Esophagus muscularis mucosa (tissue), 4 donors: ENCODE data around the gene EEF2K. TPM values are rescaled to one million over a fixed set of nuclear protein-coding genes. Genes with fewer than 3 reads are reported as not detected.

ENCODE experiments used
- DNase-seq: peaks from one replicate; pipeline ENCODE4 v3.0.0-alpha.2; 2017; ENCODE audit errors: extremely low spot score
- H3K27ac ChIP-seq, 4 donors: fragments of 200-600 bp; sonication (generic); replicated peaks in 1 of 4; 1 replicate in 3 of 4; 2 replicates in 1 of 4; pipeline ENCODE4 v1.5.1; 2016 to 2019; ENCODE audit warnings: mild to moderate bottlenecking in 1 of 4
- H3K27me3 ChIP-seq, 4 donors: fragments of 200-600 bp; sonication (generic); one replicate each; pipeline versions ENCODE4 v1.5.1 to v1.6.0; 2016 to 2019
- H3K36me3 ChIP-seq, 4 donors: fragments of 200-600 bp; sonication (generic); one replicate each; pipeline ENCODE4 v1.5.1; 2016 to 2019
- H3K4me1 ChIP-seq, 4 donors: fragments of 200-600 bp; sonication (generic); one replicate each; pipeline ENCODE4 v1.5.1; 2016 to 2019
- H3K4me3 ChIP-seq, 4 donors: fragments of 200-600 bp; sonication (generic); 1 replicate in 2 of 4; 2 replicates in 2 of 4; pipeline ENCODE4 v1.5.1; 2016 to 2019; ENCODE audit warnings: mild to moderate bottlenecking in 4 of 4, moderate library complexity in 1 of 4
- H3K9me3 ChIP-seq, 4 donors: fragments of 200-600 bp; sonication (generic); 1 replicate in 3 of 4; 2 replicates in 1 of 4; pipeline ENCODE4 v1.5.1; 2016 to 2019
- EP300 ChIP-seq: sonication (generic); formaldehyde crosslinking; IDR thresholded peaks from one replicate; pipeline ENCODE4 v1.6.1; 2017; ENCODE audit warnings: antibody characterized with exemption
- POLR2A ChIP-seq: fragments of 450-650 bp; IDR thresholded peaks from one replicate; pipeline ENCODE4 v1.6.1; 2017; ENCODE audit warnings: antibody characterized with exemption, moderate library complexity, mild to moderate bottlenecking, low read depth
- POLR2AphosphoS5 ChIP-seq, 2 donors: sonication (generic); formaldehyde crosslinking; IDR thresholded peaks; one replicate each; pipeline ENCODE4 v1.6.1; 2017; ENCODE audit warnings: antibody characterized with exemption in 2 of 2
- WGBS: methylation state at CpG from one replicate; pipeline ENCODE4 v1.1.5; 2018; 5-methylcytosine and 5-hydroxymethylcytosine counted together
- intact Hi-C: fragments of 100-400 bp; cut with DNase I; formaldehyde crosslinking; loops from one replicate; pipeline ENCODE4 v1.15.1; 2023
- total RNA-seq, 4 donors: library from RNA; depleted of rRNA; stranded (reverse); fragments of >200 nt; gene quantifications; one replicate each; pipeline versions ENCODE4 v1.1.0 to v1.2.1, GENCODE V29; 2016
- TF ChIP-seq, protein P1 (sequence below), 3 experiments: fragments of 200-600 bp in 2 of 3; fragments of 450-650 bp in 1 of 3; sonication (generic) in 2 of 3; IDR thresholded peaks; one replicate each; pipeline ENCODE4 v1.5.1; 2017 to 2019; ENCODE audit warnings: antibody characterized with exemption in 3 of 3, mild to moderate bottlenecking in 2 of 3, moderate library complexity in 1 of 3

The EEF2K gene
- total RNA-seq, 4 donors from 2014 or later = 18.1 to 37.7 (median 31.6) TPM

DNA sequence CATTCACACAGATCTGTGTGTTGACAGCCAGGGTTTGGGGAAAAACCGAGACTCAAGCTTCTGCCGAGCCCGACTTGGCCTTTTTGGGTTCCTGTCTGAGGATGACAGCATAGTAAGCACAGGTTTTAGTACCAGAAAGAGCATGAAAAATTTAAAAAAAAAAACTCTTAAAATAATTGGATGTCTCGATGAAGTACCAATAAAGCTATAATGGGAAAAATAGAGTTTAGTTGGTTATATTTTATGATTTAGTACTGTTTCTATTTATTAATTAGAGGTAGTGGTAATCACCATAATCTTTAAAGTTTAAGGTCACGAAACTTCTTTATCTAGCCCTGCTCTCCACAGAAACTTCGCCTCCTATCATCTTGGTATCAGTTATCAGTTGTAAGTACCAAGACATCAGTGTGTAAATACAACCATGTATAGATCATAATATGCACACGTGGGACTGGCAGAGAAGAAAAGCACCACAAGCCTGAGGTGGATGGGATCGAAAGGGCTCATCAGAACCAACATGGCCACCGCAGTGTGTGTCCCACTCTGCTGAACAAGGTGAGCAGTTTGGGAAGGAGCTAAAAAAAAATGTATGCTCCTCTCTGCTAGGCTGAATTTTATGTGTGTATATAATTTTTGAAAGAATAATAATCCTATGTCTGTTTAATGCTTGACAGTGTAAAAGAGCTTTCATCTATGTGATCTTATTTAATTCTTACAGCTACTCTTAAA is 14.4 kb upstream of the EEF2K start:
- TF ChIP-seq, protein P1, sequence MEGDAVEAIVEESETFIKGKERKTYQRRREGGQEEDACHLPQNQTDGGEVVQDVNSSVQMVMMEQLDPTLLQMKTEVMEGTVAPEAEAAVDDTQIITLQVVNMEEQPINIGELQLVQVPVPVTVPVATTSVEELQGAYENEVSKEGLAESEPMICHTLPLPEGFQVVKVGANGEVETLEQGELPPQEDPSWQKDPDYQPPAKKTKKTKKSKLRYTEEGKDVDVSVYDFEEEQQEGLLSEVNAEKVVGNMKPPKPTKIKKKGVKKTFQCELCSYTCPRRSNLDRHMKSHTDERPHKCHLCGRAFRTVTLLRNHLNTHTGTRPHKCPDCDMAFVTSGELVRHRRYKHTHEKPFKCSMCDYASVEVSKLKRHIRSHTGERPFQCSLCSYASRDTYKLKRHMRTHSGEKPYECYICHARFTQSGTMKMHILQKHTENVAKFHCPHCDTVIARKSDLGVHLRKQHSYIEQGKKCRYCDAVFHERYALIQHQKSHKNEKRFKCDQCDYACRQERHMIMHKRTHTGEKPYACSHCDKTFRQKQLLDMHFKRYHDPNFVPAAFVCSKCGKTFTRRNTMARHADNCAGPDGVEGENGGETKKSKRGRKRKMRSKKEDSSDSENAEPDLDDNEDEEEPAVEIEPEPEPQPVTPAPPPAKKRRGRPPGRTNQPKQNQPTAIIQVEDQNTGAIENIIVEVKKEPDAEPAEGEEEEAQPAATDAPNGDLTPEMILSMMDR (IDR thresholded peaks at IDR 0.05) = no peak
- Histone ChIP-seq H3K36me3 (no peaks in the 10 kb centered on the region), H3K27ac (peak overlapping the region; percentile 94 to 96 (median 94)), H3K9me3 (no peaks in the 10 kb centered on the region), H3K4me3 (peak overlapping the region; percentile 58 to 79 (median 67)), H3K27me3 (no peaks in the 10 kb centered on the region), H3K4me1 (peaks cover 21 to 53% (median 49%) of the 10 kb centered on the region in 4 donors)
- 9% methylated on average over 9 of the region's 9 CpGs for WGBS
- intact Hi-C loops = no loop called here
- DNase-seq = no peak

DNA sequence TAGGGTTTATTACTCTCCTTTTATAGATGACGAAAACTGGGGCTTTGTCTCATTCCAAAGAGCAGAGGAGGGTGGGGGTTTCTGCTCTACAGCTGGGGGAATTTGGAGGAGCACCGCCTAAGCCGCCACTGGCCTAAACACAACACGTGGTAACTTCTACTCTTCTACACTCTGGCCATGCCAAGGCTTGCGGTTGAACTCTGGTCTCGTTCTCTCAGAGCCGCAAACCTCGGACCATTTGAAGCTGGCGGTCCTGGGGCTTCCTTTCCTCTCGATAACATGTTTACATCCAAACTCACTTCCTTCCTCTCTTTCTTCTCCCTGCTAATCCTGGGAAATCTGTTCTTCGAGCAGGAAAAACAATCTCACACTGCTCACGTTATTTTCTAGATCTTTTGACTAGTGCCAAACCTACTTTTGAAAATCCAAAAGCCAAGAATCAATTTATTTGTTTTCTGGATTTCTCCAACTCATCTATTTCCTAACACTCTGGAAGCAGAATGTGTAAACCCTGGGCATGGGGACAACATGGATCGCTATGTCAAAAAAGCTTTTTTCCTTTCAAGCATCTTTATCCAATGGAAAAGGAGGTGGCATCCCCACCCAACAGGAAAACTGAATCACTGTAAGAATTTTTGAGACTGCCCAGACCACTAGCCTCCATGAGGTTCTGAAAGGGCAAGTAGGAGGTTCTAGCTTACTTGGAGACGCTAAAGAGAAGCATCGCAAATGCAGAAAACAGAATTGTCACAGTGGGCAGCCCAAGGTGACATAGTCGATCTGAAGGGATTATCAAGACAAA is 13.6 kb upstream of the EEF2K start:
- peak overlapping the region; percentile 94 to 96 (median 94) for H3K27ac ChIP-seq
- DNase-seq = peak; percentile 97
- TF ChIP-seq EP300 = no peak
- TF ChIP-seq POLR2AphosphoS5 (IDR thresholded peaks at IDR 0.05) = peak in 1 of 2 donors; percentile 78
- no peak for TF ChIP-seq POLR2A
- TF ChIP-seq, protein P1 (IDR thresholded peaks at IDR 0.05) = no peak
- 23% methylated on average over 16 of the region's 16 CpGs for WGBS
- H3K4me1 ChIP-seq = peaks cover 21 to 53% (median 50%) of the 10 kb centered on the region in 4 donors
- no peaks in the 10 kb centered on the region for H3K9me3 ChIP-seq
- H3K27me3 ChIP-seq = no peaks in the 10 kb centered on the region
- H3K36me3 ChIP-seq = no peaks in the 10 kb centered on the region
- intact Hi-C loops = no loop called here
- peak overlapping the region; percentile 58 to 79 (median 67) for H3K4me3 ChIP-seq

DNA sequence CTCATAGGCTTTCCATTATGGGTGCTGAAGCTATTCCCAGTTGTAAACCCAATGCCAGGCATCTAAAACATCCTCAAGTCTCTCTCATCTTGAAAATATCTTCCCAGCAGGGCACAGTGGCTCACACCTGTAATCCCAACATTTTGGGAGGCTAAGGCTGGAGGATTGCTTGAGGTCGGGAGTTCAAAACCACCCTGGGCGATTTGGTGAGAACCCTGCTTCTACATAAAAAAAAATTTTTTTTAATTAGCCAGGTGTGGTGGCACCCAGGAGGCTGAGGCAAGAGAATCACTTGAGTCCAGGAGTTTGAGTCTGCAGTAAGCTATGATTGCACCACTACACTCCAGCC is 13.0 kb upstream of the EEF2K start:
- TF ChIP-seq, protein P1 (IDR thresholded peaks at IDR 0.05) = no peak
- TF ChIP-seq EP300 (no peak), POLR2A (no peak), POLR2AphosphoS5 (IDR thresholded peaks at IDR 0.05) (no peak)
- intact Hi-C loops = no loop called here
- Histone ChIP-seq H3K4me1 (peaks cover 21 to 53% (median 50%) of the 10 kb centered on the region in 4 donors), H3K4me3 (no peak overlapping the region), H3K9me3 (no peaks in the 10 kb centered on the region), H3K27me3 (no peaks in the 10 kb centered on the region), H3K27ac (peak overlapping the region; percentile 94 to 96 (median 94)), H3K36me3 (no peaks in the 10 kb centered on the region)
- no peak for DNase-seq
- 82% methylated on average over 2 of the region's 2 CpGs for WGBS

DNA sequence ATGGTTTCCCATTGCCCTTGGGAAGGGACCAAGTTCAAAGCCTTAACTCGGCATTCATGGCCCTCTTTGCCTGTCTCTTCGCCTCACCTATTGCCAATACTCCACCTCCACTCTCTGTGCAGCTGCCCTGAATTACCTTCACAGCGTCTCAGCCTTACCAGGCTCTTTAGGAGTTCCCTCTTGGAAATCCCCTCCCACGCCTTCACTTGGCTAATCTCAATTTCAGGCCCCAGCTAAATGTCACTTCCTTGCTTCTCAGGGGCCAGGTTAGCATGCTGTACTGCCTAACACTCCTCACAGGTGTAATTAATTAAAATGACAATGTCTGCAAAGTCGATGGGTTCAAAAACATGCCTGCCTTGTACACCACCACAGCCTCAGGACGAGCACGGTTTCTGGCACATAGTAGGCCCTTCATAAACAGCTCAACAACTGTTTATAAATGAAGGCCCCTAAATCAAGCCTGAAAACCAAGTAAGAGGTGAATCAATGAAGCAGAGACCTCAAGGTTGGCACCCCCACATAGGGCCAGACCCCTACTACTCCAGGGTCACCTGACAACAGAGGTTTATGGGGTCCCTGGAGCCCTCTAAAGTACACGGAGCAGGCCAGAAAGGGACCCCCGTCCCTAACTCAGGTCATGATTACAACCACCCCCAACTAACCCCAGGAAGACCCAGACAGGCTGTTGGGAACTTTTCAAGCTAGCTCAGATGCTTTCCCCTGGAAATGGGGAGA is 11.2 kb upstream of the EEF2K start:
- intact Hi-C loops = no loop called here

More for the DNA sequence above, 11.2 kb upstream of the EEF2K start:
- Histone ChIP-seq H3K4me3 (no peak overlapping the region), H3K27ac (peak overlapping the region; percentile 75 to 85 (median 80)), H3K27me3 (no peaks in the 10 kb centered on the region), H3K9me3 (no peaks in the 10 kb centered on the region), H3K4me1 (peaks cover 11 to 47% (median 41%) of the 10 kb centered on the region in 4 donors), H3K36me3 (no peaks in the 10 kb centered on the region)
- 86% methylated on average over 9 of the region's 9 CpGs for WGBS
- TF ChIP-seq EP300 = no peak
- no peak for TF ChIP-seq POLR2A
- TF ChIP-seq POLR2AphosphoS5 (IDR thresholded peaks at IDR 0.05) = no peak
- TF ChIP-seq, protein P1 (IDR thresholded peaks at IDR 0.05) = no peak
- DNase-seq = no peak
